K562 (cell line): Measurements from ENCODE around the gene CHRNA3. TPM values are rescaled to one million over a fixed set of nuclear protein-coding genes. Genes with fewer than 3 reads are reported as not detected.

Source experiments
- ATAC-seq: fragments of 200-7000 bp; cut with Tn5 transposase; 3 replicates; pipeline ENCODE4 v1.9.1; 2020; ENCODE audit warnings: moderate library complexity
- BruUV-seq: library from RNA; stranded (reverse); fragments of 400-500 nt; replicated peaks from 2 replicates; lab custom pipeline; 2021; lab: Mats Ljungman, UMichigan
- CTCF ChIA-PET: fragments of 300-600 bp; formaldehyde crosslinking; extraction: SDS; loops from one replicate; lab custom pipeline; 2021; ENCODE audit warnings: low intra/inter-chr PET ratio; lab: Yijun Ruan, JAX
- POLR2A ChIA-PET: fragments of 300-600, 350-650 bp; sonication (Branson Sonifier 250); formaldehyde crosslinking; extraction: SDS; loops from one replicate; lab custom pipeline; 2021; ENCODE audit warnings: antibody characterized with exemption, inconsistent platforms; lab: Yijun Ruan, JAX
- DNase-seq, 4 experiments: peaks; one replicate each; pipeline versions ENCODE4 v3.0.0 to v3.0.0-alpha.2; 2011 to 2018; ENCODE audit warnings: low spot score in 3 of 4, mixed read lengths in 3 of 4; ENCODE audit errors: extremely low read depth in 1 of 4
- FAIRE-seq: peaks from 2 replicates; lab custom pipeline; 2011; peaks lifted over from hg19 to GRCh38; lab: Jason Lieb, UNC
- H2AFZ ChIP-seq: 2 replicates; pipeline ENCODE4 v1.6.0; 2011; ENCODE audit warnings: low read depth, low read length, control low read depth, inconsistent platforms
- H3K27ac ChIP-seq: fragments of 200-600 bp; 3 replicates; pipeline ENCODE4 v1.8.0; 2011; ENCODE audit warnings: low read depth, mild to moderate bottlenecking, control low read depth, inconsistent platforms, low read length, moderate library complexity, mixed read lengths; ENCODE audit errors: extremely low read depth
- H3K27me3 ChIP-seq, 2 experiments: fragments of 300-600 bp in 1 of 2; 2 replicates in 1 of 2; 3 replicates in 1 of 2; pipeline versions ENCODE4 v1.6.0 to v1.8.0; 2011; ENCODE audit warnings: inconsistent platforms in 2 of 2, low read length in 2 of 2, mild to moderate bottlenecking in 1 of 2, mixed read lengths in 1 of 2, moderate library complexity in 1 of 2; ENCODE audit not compliant: control insufficient read depth in 2 of 2, insufficient read depth in 2 of 2
- H3K36me3 ChIP-seq: fragments of 300-600 bp; 3 replicates; pipeline ENCODE4 v1.8.0; 2011; ENCODE audit warnings: mild to moderate bottlenecking, low read length, inconsistent platforms; ENCODE audit not compliant: control insufficient read depth, insufficient read depth
- H3K4me1 ChIP-seq, 2 experiments: fragments of 200-600 bp in 1 of 2; replicated peaks in 1 of 2; 2 replicates in 1 of 2; 3 replicates in 1 of 2; pipeline versions ENCODE4 v1.5.1 to v1.8.0; 2011; ENCODE audit warnings: inconsistent platforms in 2 of 2, low read length in 2 of 2, mild to moderate bottlenecking in 1 of 2, mixed read lengths in 1 of 2, moderate library complexity in 1 of 2; ENCODE audit not compliant: control insufficient read depth in 2 of 2, insufficient read depth in 2 of 2
- H3K4me2 ChIP-seq: 2 replicates; pipeline ENCODE4 v1.6.1; 2011; ENCODE audit warnings: low read length, control low read depth, inconsistent platforms, mixed read lengths; ENCODE audit not compliant: insufficient read depth
- H3K4me3 ChIP-seq: fragments of 200-600 bp; sonication (generic), shearing (Covaris generic); 2 replicates; pipeline ENCODE4 v1.5.1; 2016; ENCODE audit warnings: control low read depth, inconsistent platforms
- H3K79me2 ChIP-seq: fragments of 200-600 bp; 3 replicates; pipeline ENCODE4 v1.8.0; 2011; ENCODE audit warnings: low read length, inconsistent platforms; ENCODE audit not compliant: control insufficient read depth, insufficient read depth
- H3K9ac ChIP-seq, 2 experiments: 2 replicates each; pipeline versions ENCODE4 v1.6.0 to v1.6.1; 2011; ENCODE audit warnings: low read depth in 2 of 2, low read length in 2 of 2, control low read depth in 1 of 2, inconsistent platforms in 1 of 2, mild to moderate bottlenecking in 1 of 2, mixed read lengths in 1 of 2; ENCODE audit not compliant: insufficient read depth in 1 of 2
- H3K9me1 ChIP-seq: one replicate; pipeline ENCODE4 v1.6.0; 2011; ENCODE audit warnings: inconsistent platforms, mild to moderate bottlenecking, low read length, moderate library complexity; ENCODE audit not compliant: control insufficient read depth, insufficient read depth
- H3K9me3 ChIP-seq: replicated peaks from 2 replicates; pipeline ENCODE4 v1.5.1; 2011; ENCODE audit warnings: low read depth, low read length, inconsistent platforms; ENCODE audit not compliant: control insufficient read depth, insufficient read depth
- H4K20me1 ChIP-seq: replicated peaks from 2 replicates; pipeline ENCODE4 v1.6.1; 2011; ENCODE audit warnings: low read length, inconsistent platforms, mixed read lengths; ENCODE audit not compliant: control insufficient read depth, insufficient read depth
- CBX5 ChIP-seq: IDR thresholded peaks from 2 replicates; pipeline ENCODE4 v1.6.1; 2014; ENCODE audit warnings: low read depth, borderline replicate concordance
- ELF2 ChIP-seq: fragments of 250-450 bp; sonication (Bioruptor Pico); IDR thresholded peaks from 2 replicates; pipeline ENCODE4 v1.5.0; 2021; ENCODE audit warnings: mild to moderate bottlenecking
- ESRRA ChIP-seq: fragments of 450-650 bp; IDR thresholded peaks from 2 replicates; pipeline ENCODE4 v1.6.1; 2014; ENCODE audit warnings: low read depth, mild to moderate bottlenecking, moderate library complexity, borderline replicate concordance
- JUNB ChIP-seq: fragments of 450-650 bp; formaldehyde crosslinking; conservative IDR thresholded peaks from 2 replicates; pipeline ENCODE4 v1.4.0; 2020; ENCODE audit warnings: mild to moderate bottlenecking
- MBD2 ChIP-seq: sonication (generic); IDR thresholded peaks from 2 replicates; pipeline ENCODE4 v1.6.1; 2016; ENCODE audit warnings: low read depth, borderline replicate concordance
- NFIC ChIP-seq: fragments of 450-650 bp; IDR thresholded peaks from 2 replicates; pipeline ENCODE4 v1.6.1; 2017; ENCODE audit warnings: mild to moderate bottlenecking, inconsistent platforms
- SAFB ChIP-seq: fragments of 200-400 bp; formaldehyde crosslinking; IDR thresholded peaks from 2 replicates; pipeline ENCODE4 v1.6.1; 2017; ENCODE audit warnings: low read depth, low read length, borderline replicate concordance
- ZNF146 ChIP-seq: IDR thresholded peaks from one replicate; pipeline ENCODE4 v1.6.1; 2018; ENCODE audit warnings: missing compliant biosample characterization; ENCODE audit not compliant: unreplicated experiment
- ZNF717 ChIP-seq: fragments of 250-450 bp; sonication (Bioruptor Pico); IDR thresholded peaks from 2 replicates; pipeline ENCODE4 v1.5.0; 2021
- WGBS: fragments of 100-300 bp; shearing (Covaris generic); methylation state at CpG from one replicate; pipeline ENCODE4 v1.1.6; 2016; ENCODE audit warnings: low coverage, mixed read lengths; ENCODE audit not compliant: insufficient coverage; ENCODE audit errors: missing lambda C conversion rate; 5-methylcytosine and 5-hydroxymethylcytosine counted together
- in situ Hi-C: fragments of 300-500 bp; cut with MboI; formaldehyde crosslinking; loops from 4 replicates; pipeline ENCODE4 v1.15.0; 2018; ENCODE audit warnings: inconsistent platforms, mixed read lengths
- intact Hi-C: fragments of 100-400 bp; cut with micrococcal nuclease; formaldehyde crosslinking; loops from 2 replicates; pipeline ENCODE4 v1.14.2; 2022
- polyA plus RNA-seq, 8 experiments: library from polyadenylated mRNA; depleted of rRNA in 4 of 8; stranded (reverse) in 5 of 8; unstranded in 3 of 8; fragments of >200 nt; fragmentation: Nextera tagmentation in 2 of 8; fragmentation: Illumina TruSeq in 1 of 8; extraction: Ambion mirVana in 2 of 8; extraction: Trizol in 1 of 8; gene quantifications; 2 replicates each; pipeline versions ENCODE4 v1.2.1 to v1.2.3, GENCODE V29; 2011 to 2014; ENCODE audit warnings: inconsistent platforms in 1 of 8, missing spikeins in 1 of 8
- total RNA-seq, 7 experiments: library from RNA; depleted of rRNA in 6 of 7; stranded (reverse); fragments of >200 nt in 6 of 7; fragmentation: Illumina TruSeq in 2 of 7; extraction: Trizol in 2 of 7; gene quantifications; 2 replicates each; pipeline versions ENCODE4 v1.2.1 to v1.2.3, GENCODE V29; 2011 to 2021; ENCODE audit warnings: low replicate concordance in 1 of 7
- TF ChIP-seq, protein P1 (sequence below), 2 experiments: fragments of 450-650 bp; formaldehyde crosslinking in 1 of 2; IDR thresholded peaks; 2 replicates each; pipeline versions ENCODE4 v1.4.0 to v1.6.1; 2014 to 2020; ENCODE audit warnings: mild to moderate bottlenecking in 2 of 2, borderline replicate concordance in 1 of 2, low read depth in 1 of 2
- TF ChIP-seq, protein P2 (sequence below): fragments of 250-450 bp; sonication (Bioruptor Pico); IDR thresholded peaks from 2 replicates; pipeline ENCODE4 v1.5.1; 2021; ENCODE audit warnings: mild to moderate bottlenecking

CHRNA3 gene
- total and polyA plus RNA-seq, 9 of the 15 experiments (the other 6 are each of a cell fraction or from before 2014, with no cell fraction given) = 0.01 TPM; not detected in 8

DNA sequence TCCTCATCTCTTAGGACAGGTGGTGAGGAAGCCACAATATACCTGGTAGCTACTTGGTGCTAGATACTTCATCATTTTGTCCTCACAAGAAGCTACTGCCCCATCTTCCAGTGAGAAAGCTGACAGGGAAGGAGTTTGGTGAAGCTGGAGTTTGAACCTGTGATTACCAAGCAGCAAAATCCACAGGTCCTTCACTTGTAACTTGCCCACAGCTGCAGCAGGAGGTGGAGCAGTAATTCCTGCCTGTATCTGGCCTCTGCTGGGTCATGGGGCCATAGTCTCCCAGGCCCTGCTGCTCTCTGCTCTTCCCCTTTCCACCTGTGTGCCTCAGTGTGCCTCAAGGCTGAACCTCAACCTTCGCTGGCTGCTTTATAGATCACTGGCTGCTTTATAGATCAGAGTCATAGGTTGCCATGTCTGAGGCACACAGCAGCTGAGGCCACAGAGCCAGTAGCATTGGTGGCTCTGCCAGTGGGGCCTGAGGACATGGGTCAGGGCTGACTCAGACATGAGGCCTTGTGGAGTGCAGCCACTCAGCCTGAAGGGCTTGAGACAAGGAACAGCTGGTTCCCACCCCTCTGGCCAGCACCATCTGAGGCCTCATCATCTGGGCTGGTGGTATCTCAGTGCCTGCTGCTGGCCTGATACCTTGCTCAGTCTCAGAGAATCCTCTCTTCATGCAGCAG lies 31.3 kb upstream of the CHRNA3 start (continued):
- no peak for TF ChIP-seq ZNF146
- TF ChIP-seq CBX5 = no peak
- TF ChIP-seq, all 486 proteins: peak for 0

DNA sequence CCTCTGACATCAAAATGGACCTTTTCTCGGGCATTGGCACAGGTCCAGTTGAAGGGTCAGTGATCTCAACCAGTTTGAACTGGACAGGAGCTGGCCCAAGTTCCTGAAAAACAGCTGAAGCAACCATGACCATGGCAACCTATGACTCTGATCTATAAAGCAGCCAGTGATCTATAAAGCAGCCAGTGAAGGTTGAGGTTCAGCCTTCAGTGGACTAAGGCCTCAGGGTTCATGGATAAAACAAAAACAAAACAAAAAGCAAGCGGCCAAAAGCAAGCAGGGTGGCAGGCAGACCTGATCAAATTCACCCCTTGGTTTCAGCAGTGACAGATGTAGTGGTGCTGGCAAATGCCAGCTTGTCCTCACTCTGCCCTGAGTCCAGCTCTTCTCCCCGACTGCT lies 30.2 kb upstream of the CHRNA3 start:
- H3K9ac ChIP-seq = no peak overlapping the region
- H3K79me2 ChIP-seq = no peaks in the 10 kb centered on the region
- ChIA-PET POLR2A (interaction anchor here (1.0 kb wide), 1 partner anchor 11 kb away, joined by 4 read pairs; no protein-coding TSS in a partner anchor), CTCF (no interaction called here)
- ATAC-seq (no peak), FAIRE-seq (no peak), DNase-seq (no peak)
- in situ Hi-C loops = no loop called here
- no peaks in the 10 kb centered on the region for H3K4me1 ChIP-seq
- H3K27ac ChIP-seq = no peak overlapping the region
- H3K27me3 ChIP-seq = peaks cover 23 to 54% of the 10 kb centered on the region in 2 experiments; a peak in 4 of 5 replicates
- BruUV-seq = no TSS peak
- H4K20me1 ChIP-seq = no peaks in the 10 kb centered on the region
- H3K4me3 ChIP-seq = no peak overlapping the region
- H3K4me2 ChIP-seq = no peak overlapping the region
- 0% methylated on average over 3 of the region's 3 CpGs for WGBS
- intact Hi-C loops = no loop called here
- no peaks in the 10 kb centered on the region for H3K9me1 ChIP-seq
- no peak overlapping the region for H2AFZ ChIP-seq
- H3K9me3 ChIP-seq = no peaks in the 10 kb centered on the region
- no peaks in the 10 kb centered on the region for H3K36me3 ChIP-seq
- TF ChIP-seq MBD2 = no peak
- TF ChIP-seq, protein P1, sequence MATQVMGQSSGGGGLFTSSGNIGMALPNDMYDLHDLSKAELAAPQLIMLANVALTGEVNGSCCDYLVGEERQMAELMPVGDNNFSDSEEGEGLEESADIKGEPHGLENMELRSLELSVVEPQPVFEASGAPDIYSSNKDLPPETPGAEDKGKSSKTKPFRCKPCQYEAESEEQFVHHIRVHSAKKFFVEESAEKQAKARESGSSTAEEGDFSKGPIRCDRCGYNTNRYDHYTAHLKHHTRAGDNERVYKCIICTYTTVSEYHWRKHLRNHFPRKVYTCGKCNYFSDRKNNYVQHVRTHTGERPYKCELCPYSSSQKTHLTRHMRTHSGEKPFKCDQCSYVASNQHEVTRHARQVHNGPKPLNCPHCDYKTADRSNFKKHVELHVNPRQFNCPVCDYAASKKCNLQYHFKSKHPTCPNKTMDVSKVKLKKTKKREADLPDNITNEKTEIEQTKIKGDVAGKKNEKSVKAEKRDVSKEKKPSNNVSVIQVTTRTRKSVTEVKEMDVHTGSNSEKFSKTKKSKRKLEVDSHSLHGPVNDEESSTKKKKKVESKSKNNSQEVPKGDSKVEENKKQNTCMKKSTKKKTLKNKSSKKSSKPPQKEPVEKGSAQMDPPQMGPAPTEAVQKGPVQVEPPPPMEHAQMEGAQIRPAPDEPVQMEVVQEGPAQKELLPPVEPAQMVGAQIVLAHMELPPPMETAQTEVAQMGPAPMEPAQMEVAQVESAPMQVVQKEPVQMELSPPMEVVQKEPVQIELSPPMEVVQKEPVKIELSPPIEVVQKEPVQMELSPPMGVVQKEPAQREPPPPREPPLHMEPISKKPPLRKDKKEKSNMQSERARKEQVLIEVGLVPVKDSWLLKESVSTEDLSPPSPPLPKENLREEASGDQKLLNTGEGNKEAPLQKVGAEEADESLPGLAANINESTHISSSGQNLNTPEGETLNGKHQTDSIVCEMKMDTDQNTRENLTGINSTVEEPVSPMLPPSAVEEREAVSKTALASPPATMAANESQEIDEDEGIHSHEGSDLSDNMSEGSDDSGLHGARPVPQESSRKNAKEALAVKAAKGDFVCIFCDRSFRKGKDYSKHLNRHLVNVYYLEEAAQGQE (IDR thresholded peaks at IDR 0.05; ENCODE audit: borderline replicate concordance) = peak; percentile 53
- TF ChIP-seq, protein P1 (CRISPR knock-in tag; IDR thresholded peaks at IDR 0.05; ENCODE audit: low read depth) = no peak
- TF ChIP-seq, protein P2, sequence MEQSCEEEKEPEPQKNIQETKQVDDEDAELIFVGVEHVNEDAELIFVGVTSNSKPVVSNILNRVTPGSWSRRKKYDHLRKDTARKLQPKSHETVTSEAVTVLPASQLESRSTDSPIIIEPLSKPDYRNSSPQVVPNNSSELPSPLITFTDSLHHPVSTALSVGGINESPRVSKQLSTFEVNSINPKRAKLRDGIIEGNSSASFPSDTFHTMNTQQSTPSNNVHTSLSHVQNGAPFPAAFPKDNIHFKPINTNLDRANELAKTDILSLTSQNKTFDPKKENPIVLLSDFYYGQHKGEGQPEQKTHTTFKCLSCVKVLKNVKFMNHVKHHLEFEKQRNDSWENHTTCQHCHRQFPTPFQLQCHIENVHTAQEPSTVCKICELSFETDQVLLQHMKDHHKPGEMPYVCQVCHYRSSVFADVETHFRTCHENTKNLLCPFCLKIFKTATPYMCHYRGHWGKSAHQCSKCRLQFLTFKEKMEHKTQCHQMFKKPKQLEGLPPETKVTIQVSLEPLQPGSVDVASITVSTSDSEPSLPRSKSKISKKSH (CRISPR knock-in tag) = no peak
- TF ChIP-seq ZNF717 (CRISPR knock-in tag) = no peak
- TF ChIP-seq NFIC = peak; percentile 34; the same call in 1 of the 2 replicates
- no peak for TF ChIP-seq ELF2 (CRISPR knock-in tag)
- no peak for TF ChIP-seq SAFB
- TF ChIP-seq JUNB (CRISPR knock-in tag) = no peak
- no peak for TF ChIP-seq ESRRA
